Measurements from ENCODE around the gene RBMX2. TPM values are rescaled to one million over a fixed set of nuclear protein-coding genes. Genes with fewer than 3 reads are reported as not detected.
"Not testable (repeated sequence)": the region's sequence is repeated elsewhere in the genome, so short reads cannot be mapped to it uniquely, and the experiment has no call there.

Gene RBMX2
- total and polyA plus RNA-seq, 7 donors: 16.0 to 25.2 (median 18.9) TPM

GRCh38 chrX:130419263-130419662 is 17.5 kb downstream of the RBMX2 start:
- Histone ChIP-seq H3K4me1 (no peaks in the 10 kb centered on the region), H3K27ac (no peak overlapping the region), H3K27me3 (no peaks in the 10 kb centered on the region), H3K4me3 (no peak overlapping the region), H3K9me3 (no peaks in the 10 kb centered on the region), H3K36me3 (no peaks in the 10 kb centered on the region)
- no peak for DNase-seq
- TF ChIP-seq CTCF (IDR thresholded peaks at IDR 0.05) (no peak), POLR2AphosphoS5 (IDR thresholded peaks at IDR 0.05) (no peak), POLR2A (IDR thresholded peaks at IDR 0.05) (no peak), EP300 (IDR thresholded peaks at IDR 0.05) (no peak)
- WGBS, 2 donors: 94 to 95% methylated on average over 2 of the region's 2 CpGs
- intact Hi-C loops (cut with DNase I): no loop called here

- Histone ChIP-seq H3K9me3 (no peaks in the 10 kb centered on the region), H3K27ac (no peak overlapping the region), H3K27me3 (no peaks in the 10 kb centered on the region), H3K4me3 (no peak overlapping the region), H3K36me3 (no peaks in the 10 kb centered on the region), H3K4me1 (no peaks in the 10 kb centered on the region)
- intact Hi-C loops (cut with DNase I): no loop called here
- no peak for TF ChIP-seq CTCF (IDR thresholded peaks at IDR 0.05)
- no peak for TF ChIP-seq POLR2A (IDR thresholded peaks at IDR 0.05)
- no peak for TF ChIP-seq POLR2AphosphoS5 (IDR thresholded peaks at IDR 0.05)
- no peak for TF ChIP-seq EP300 (IDR thresholded peaks at IDR 0.05)
- 92 to 93% methylated on average over 6 of the region's 6 CpGs for WGBS, 2 donors
- DNase-seq: no peak
Observed at GRCh38 chrX:130426531-130426930, 24.7 kb downstream of the RBMX2 start.

- H3K4me3 ChIP-seq; H3K27ac ChIP-seq; H3K4me1 ChIP-seq; H3K9me3 ChIP-seq; H3K36me3 ChIP-seq; DNase-seq; intact Hi-C loops (cut with DNase I); H3K27me3 ChIP-seq: not testable (repeated sequence)
- 80 to 88% methylated on average over 5 of the region's 5 CpGs for WGBS, 2 donors
Observed at GRCh38 chrX:130429236-130429635, 27.4 kb downstream of the RBMX2 start.

- H3K4me1 ChIP-seq: no peaks in the 10 kb centered on the region
- intact Hi-C loops (cut with DNase I): no loop called here
- DNase-seq: no peak
- H3K4me3 ChIP-seq: no peak overlapping the region
- H3K36me3 ChIP-seq: no peaks in the 10 kb centered on the region
- H3K9me3 ChIP-seq: no peaks in the 10 kb centered on the region
- H3K27ac ChIP-seq: no peak overlapping the region
- H3K27me3 ChIP-seq: no peaks in the 10 kb centered on the region
- TF ChIP-seq EP300 (IDR thresholded peaks at IDR 0.05) (no peak), POLR2AphosphoS5 (IDR thresholded peaks at IDR 0.05) (no peak), CTCF (IDR thresholded peaks at IDR 0.05) (no peak), POLR2A (IDR thresholded peaks at IDR 0.05) (no peak)
Observed at GRCh38 chrX:130435937-130436336, 34.1 kb downstream of the RBMX2 start.

GRCh38 chrX:130437996-130438395 is 36.2 kb downstream of the RBMX2 start:
- H3K27ac ChIP-seq; H3K27me3 ChIP-seq; H3K4me3 ChIP-seq; H3K4me1 ChIP-seq; H3K36me3 ChIP-seq; DNase-seq; H3K9me3 ChIP-seq; intact Hi-C loops (cut with DNase I): not testable (repeated sequence)
- WGBS, 2 donors: 88 to 90% methylated on average over 2 of the region's 2 CpGs

GRCh38 chrX:130443875-130444274 is 42.1 kb downstream of the RBMX2 start:
- intact Hi-C loops (cut with DNase I): no loop called here
- no peaks in the 10 kb centered on the region for H3K27me3 ChIP-seq
- TF ChIP-seq POLR2AphosphoS5 (IDR thresholded peaks at IDR 0.05): no peak
- no peak for TF ChIP-seq CTCF (IDR thresholded peaks at IDR 0.05)
- TF ChIP-seq POLR2A (IDR thresholded peaks at IDR 0.05): no peak
- TF ChIP-seq EP300 (IDR thresholded peaks at IDR 0.05): no peak
- no peaks in the 10 kb centered on the region for H3K36me3 ChIP-seq
- H3K9me3 ChIP-seq: no peaks in the 10 kb centered on the region
- no peak overlapping the region for H3K4me3 ChIP-seq
- no peak for DNase-seq
- H3K27ac ChIP-seq: no peak overlapping the region
- H3K4me1 ChIP-seq: no peaks in the 10 kb centered on the region

All from sigmoid colon (tissue), 7 donors.